OCI-LY3 (cell line): Measurements from ENCODE around the gene FAM107B.

Source experiments
- EZH2phosphoT487 ChIP-seq: fragments of 200-600 bp; shearing (Covaris generic); IDR thresholded peaks from 2 replicates; pipeline ENCODE4 v1.6.1; 2018; ENCODE audit warnings: antibody characterized with exemption, mixed run types, low read depth
- TF ChIP-seq, protein P1 (sequence below): fragments of 200-600, 300-600 bp; sonication (generic); IDR thresholded peaks from 2 replicates; pipeline ENCODE4 v1.5.1; 2014; ENCODE audit warnings: antibody characterized with exemption, low read length, low read depth

- TF ChIP-seq EZH2phosphoT487: no peak
- TF ChIP-seq, protein P1, sequence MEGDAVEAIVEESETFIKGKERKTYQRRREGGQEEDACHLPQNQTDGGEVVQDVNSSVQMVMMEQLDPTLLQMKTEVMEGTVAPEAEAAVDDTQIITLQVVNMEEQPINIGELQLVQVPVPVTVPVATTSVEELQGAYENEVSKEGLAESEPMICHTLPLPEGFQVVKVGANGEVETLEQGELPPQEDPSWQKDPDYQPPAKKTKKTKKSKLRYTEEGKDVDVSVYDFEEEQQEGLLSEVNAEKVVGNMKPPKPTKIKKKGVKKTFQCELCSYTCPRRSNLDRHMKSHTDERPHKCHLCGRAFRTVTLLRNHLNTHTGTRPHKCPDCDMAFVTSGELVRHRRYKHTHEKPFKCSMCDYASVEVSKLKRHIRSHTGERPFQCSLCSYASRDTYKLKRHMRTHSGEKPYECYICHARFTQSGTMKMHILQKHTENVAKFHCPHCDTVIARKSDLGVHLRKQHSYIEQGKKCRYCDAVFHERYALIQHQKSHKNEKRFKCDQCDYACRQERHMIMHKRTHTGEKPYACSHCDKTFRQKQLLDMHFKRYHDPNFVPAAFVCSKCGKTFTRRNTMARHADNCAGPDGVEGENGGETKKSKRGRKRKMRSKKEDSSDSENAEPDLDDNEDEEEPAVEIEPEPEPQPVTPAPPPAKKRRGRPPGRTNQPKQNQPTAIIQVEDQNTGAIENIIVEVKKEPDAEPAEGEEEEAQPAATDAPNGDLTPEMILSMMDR: no peak
Measured at GRCh38 chr10:14574291-14574690, 200.4 kb downstream of the FAM107B start.
